GM19463 (cell line): ENCODE results near the gene UQCR11.
"Not testable (repeated sequence)": the region's sequence is repeated elsewhere in the genome, so short reads cannot be mapped to it uniquely, and the experiment has no call there.

Experiments
- ATAC-seq: cut with Tn5 transposase; IDR thresholded peaks from one replicate; pipeline ENCODE4 v1.9.1; 2021; ENCODE audit warnings: mild to moderate bottlenecking, moderate library complexity; ENCODE audit not compliant: unreplicated experiment

The UQCR11 gene

DNA sequence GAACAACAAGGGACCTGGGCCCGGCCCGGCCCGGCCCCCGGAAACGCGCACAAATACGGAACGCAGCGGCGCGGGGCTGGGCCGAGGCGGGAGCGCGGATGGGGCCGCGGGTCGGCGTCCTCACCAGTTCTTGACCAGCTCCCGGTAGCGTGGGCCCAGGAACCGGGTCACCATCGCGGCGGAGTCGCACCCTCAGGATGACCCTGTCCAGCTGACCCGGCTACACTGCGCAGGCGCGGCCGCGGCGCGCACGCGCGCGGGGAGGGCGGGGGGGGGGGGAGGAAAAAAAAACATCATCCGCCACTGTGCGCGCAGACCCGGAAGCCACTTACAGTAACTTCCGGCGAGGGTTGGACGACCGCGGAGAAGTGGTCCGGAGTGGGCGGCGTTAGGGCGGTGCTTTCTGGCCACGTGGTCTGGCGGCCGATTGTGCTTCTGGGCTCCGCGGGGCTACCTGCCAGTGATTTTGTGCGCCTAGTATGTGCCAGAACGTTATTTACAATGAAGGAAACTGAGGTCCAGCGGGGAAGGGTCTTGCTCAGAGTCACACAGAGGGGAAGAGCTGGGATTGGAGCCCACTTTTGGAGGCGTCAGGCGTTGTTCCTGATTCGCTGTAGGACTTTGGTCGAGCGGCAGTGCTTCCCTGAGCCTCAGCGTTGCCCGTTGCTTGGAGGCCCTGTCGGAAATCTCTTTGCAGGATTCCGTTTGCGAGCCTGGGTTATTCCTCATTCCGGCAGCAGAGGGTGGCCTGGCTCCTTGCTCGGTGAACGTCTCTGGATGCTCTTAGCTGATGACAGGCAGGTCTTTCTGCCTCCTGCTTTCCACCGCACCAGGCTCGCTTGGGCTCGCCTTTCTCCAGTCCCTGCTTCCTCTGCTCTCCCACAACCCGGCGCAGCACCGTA is at the start of gene UQCR11:
Gene UQCR11 (minus strand): TSS at position 227 of the 902 bp plus-strand sequence. CDS start 53 bp downstream, at position 174.
- ATAC-seq = peak; percentile 87

DNA sequence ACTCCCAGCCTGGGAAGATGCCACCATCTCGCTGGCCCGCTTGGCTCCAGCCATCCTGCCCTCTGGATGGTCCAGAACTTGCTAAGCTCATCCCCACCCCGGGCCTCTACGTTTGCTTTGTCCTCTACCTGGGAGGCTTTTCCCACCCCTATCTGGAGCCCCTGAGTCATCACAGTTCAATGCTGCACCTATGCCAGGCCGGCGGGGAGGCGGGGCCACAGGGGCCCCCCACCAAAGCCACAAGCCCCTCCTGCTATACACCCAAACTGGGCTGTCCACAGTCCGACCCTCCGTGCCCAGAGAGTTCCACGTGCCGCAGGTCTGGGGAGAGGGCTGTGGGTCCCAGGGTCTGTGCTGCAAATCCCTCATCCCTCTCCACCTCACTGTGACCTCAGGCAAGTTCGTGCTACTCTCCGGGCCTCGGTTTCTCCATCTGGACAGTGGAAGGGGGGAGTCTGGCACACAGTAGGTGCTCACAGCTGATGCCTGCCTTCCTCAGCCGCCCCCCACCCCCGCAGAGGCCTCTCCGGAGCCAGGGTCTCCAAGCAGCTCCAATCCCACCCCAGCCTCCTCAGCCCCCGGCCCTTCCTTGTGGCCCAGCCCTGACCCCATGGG is 49.0 kb upstream of the UQCR11 start:
- ATAC-seq = no peak

DNA sequence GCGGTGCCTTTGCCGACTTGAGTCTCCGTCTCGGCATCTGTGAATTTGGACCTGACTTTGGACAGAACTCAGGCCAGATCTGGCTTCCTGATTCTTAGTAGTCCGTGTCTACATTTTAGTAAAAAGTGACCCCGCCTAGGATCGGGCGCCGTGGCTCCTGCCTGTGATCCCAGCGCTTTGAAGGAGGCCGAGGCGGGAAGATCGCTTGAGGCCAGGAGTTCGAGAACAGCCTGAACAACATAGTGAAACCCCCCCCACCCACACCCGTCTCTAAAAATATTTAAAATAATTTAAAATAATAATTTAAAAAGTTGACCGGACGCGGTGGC is 48.0 kb upstream of the UQCR11 start:
- no peak for ATAC-seq

DNA sequence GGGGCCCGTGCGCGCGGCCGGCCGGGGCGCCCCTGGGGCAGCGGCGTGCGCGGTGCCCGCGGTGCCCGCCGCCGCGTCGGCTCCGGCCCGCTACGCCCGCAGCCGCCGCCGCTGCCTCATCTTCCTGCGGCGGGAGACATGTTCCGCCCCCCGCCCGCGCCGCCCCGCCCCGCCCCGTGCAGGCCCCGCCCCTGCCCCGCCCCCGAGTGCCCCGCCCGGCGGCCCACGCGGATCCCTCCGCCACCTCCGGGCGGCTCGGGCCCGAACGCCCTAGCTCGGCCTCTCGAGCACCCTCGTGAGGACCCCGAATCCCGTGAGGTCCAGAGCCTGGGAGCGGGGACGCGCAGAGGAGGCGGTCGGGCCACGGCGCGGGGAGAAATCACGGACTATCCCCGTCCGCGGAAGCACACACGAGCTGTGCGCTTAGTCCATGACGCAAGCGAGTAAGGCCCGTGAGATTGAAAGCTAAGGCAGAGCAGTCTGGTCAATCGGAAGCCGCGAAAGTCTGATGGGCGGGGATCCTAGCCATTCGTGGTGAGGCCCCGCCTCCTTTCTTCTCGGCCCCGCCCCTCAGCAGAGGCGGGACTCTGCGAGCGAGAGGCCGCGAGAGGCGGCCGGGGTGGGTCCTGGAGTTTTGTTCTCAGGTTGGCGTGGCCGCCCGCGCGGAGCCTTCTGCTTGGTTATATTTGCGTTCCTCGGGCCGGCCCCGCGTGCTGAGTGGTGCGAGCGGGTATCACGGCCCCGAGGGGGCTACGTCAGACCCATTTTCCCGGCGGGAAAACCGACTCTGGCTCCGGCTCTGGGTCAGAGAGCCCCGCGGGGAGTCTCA is 47.4 kb upstream of the UQCR11 start, which contains the start of gene TCF3:
Gene TCF3 (minus strand): TSS at position 145 of the 829 bp plus-strand sequence. CDS start 2,367 bp downstream, outside the sequence.
- ATAC-seq = peak; percentile 69

DNA sequence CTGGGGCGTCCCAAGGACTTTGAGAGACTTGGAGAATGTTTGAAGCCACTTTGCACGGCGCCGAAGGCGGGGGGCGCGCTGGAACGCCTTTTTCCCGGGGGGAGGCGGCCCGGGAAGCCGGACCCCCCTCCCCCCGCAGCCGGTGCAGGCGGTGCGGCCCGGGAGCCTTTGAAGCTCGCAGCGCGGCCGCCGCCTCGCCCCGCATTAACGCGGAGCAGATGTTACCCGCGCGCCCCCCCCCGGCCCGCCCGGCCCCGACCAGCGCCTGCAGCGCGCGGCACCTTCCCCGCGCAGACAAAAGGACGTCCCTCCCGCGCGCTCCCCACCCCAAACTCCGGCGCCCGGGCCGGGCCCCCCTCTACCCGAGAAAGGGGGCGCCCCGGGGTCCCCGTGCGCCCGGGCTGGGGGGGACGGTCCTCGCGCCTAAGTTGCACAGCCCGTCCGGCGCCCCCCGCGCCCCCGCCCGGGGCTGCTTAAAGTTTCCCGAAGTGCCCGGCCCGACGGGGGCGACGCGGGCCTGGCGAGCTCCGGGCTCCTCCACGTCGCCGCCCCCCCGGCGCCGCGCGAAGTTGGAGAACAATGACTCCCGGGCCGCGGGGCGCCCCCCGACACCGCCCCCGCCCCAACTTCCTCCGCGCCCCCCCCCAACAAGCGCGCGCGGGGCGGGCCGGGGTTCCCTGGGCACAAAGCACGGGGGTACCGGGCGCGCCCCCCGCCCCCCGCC is 46.5 kb upstream of the UQCR11 start:
- no peak for ATAC-seq

DNA sequence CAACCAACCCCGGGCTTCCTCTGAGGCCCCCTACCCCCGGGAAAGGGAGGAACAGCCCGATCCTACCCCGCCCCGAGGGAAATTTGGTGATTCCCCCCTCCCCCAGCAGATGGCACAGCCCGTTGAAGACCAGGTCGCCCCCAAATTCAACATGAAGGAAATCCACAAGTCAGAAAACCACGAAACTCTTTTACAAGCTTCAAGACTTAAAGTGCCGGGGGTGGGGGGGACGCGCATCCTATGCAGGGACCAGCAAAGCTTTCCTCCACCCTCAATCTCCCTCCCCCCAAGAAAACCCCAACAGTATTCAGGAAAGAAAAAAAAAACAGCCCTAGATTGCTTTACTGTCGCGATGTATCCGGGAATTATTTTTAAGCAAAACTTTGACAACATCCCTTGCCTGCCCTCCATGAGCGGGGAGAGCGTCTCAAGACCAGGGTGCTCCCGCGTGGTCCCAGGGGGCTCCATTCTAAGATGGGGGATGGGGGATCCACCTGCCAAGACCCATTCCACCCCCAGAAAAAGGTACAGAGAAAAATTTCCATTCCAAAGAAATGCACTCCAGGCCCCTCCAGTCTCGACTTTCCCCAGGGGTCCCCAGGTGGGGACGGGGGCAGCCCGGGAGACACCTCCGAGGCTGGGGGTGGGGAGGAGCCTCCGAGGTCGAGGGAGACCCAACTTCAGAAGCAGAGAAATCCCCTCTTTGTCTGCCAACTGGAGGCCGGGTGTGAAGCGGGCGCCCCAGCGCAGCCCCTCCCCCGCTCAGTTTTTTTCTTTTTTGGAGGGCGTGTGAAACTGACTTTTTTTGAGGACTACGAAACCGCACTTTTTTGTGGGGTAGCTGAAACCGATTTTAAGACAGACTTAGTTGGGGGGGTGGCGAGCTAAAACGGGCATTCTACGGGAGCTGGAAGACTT is 45.6 kb upstream of the UQCR11 start:
- ATAC-seq = no peak

DNA sequence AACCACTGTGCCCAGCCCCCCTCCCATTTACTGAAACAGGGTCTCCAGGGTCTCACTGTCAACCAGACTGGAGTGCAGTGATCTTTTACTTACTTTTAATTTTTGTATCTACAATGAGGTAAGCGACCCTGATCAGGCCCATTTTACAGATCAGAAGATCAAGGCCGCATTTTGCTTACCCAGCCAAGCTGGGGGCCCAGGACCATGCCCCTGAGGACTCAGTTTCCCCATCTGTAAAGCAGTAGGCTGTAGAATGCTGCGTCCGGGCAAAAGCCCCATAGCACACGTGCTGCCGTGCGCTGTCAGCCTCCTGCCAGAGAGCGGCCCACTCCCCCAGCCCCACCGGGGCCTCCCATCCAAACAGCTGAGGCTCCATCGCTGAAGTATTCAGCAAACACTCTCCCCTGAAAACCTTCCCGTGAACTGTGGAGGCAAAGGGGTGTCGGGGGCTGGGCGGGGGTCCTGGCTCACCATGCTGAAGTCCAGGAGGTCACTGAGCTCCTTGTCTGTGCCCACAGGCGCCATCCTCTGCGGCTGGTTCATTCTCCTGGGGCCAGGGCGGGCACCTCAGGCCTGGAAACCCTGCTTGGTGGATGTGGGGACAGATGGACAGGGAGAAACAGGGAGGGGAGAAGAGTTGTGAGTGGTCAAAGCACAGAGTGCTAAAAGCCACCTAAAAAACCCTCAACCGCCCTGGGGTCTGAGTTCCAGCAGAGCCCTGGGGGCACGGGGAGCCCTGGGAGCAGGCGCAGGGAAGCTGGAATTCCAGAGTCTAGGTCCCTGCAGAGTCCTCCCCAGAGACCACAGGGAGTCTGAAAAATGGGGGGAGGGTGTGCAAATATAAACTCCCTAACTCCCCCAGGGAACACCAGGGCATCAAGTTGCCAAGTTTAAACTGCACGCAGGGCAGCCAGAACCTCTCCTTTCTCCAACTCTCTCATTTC is 44.7 kb upstream of the UQCR11 start:
- ATAC-seq = no peak

DNA sequence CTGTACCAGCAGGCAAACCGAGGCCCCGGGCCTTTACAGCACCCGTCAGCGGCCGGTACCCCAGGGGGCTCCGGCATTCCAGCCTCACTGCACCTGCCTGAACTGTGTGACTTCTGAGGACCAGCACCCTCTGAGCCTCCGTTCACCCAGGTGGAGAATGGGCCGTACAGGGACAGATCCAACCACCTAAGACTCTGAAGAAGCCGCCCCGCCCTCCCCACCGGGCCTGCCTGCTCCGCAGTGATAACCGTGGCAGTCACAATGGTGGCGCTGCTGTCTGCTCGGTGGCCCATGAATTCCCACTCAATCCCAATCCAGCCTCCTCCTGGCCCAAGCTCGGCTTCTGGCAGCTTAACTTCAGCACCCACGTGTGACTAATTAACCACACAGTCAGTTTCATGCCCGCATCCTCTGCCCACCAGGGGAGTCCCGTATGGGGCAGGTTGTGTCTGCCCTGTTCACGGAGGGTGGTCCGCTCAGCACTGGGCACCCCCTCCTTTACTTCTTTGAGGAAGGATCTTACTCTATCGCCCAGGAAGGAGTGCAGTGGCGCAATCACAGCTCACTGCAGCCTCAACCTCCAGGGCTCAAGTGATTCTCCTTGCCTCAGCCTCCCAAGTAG is 43.8 kb upstream of the UQCR11 start:
- ATAC-seq = peak; percentile 3

DNA sequence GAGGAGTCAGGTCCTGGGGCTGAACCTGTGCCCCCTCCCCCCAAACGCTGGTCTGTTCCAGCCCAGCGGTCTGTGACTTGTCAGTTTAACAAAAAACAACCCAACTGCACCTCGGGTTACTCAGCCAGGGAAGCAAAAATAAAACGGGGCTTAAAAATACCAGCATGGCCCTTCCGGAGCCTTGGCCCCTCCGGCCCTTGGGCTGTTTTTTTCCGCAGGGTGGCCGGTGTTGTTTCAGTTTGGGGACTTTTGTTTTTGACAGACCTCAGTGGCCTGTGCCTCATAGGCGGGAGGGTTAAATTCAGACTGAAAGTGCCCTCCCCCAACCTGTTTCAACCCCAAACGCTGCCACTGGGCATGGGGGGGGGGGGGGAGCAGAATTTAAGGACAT is 43.2 kb upstream of the UQCR11 start:
- ATAC-seq = peak; percentile 33

DNA sequence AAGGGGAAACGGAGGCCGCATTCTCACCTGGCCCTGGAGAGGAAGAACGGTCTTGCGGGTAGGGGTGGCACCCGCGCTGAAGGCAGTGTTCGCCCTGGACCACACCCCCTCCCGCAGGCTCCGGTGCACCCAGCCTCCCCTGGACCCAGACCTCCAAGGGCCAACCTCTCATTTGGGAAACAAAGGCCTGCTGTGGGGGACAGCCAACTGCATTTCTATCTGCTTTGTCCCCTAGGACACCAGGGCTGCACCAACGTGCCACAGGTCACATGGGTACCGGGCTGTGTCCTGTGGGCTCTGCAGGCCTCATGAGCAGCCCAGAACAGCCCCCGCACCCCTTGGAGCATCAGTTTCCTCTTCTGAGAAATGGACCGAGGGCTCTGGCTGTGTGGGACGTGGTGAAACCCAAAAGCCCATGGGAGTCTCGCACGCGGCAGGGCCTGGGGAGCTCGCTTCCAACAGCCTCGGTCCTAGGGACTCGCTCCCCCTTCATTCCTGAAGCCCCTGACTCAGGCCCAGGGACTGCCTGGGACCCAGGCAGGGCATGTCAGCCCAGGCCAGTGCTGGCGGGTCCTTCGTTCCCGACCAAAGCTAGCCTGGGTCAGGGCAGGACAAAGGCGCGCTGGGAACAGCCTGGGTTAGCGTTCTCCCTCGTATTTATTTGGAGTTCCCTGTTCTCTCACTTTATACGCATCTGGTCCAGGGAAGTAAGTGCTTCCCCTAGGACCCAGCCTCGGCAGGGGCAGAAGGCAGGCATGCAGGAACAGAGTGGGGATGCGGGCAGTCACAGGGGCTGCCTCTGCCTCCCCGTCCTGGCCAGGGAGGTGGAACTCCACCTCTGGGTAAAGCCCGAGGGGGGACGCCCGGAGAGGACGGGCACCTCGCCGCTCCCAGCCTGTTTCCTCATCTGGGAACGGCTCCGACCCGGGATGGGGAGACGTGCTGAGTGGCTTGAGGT is 42.5 kb upstream of the UQCR11 start:
- no peak for ATAC-seq

DNA sequence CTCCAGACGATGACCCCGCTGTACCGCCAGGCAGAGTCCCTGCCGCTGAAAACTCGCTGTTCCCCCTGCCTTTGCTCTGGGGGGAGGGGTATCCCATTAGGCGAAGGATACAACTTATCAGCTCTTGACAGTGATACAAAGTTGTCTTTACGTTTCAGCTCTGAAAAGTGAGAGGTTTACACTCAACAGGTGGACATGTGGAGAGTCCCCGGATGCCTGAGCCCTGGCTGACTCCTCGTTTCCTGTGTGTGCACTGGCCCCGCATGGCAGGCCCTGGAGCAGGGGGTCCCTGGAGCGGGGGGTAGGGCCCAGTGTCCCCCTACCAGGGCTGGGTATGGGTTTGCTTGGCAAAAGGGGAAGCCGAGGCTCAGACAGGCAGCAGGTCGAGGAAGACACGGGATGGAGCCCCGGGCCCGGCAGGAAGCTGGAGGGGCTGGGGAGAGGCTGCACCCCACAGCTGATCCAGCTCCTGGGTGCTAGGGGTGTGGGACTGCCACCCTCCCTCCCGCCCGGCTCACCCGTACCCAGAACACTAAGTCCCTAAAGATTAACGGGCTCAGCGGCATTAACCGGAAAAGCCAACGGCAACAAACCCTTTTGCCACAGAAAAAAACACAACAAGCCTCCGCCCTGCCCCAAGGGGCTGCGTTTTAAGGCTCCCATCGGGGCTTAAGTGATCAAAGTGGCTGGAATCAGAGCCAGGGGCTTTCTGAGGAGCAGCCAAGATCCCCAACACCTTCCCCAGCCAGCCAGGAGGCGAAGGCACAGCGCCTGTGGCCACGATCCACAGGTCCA is 41.6 kb upstream of the UQCR11 start:
- no peak for ATAC-seq

DNA sequence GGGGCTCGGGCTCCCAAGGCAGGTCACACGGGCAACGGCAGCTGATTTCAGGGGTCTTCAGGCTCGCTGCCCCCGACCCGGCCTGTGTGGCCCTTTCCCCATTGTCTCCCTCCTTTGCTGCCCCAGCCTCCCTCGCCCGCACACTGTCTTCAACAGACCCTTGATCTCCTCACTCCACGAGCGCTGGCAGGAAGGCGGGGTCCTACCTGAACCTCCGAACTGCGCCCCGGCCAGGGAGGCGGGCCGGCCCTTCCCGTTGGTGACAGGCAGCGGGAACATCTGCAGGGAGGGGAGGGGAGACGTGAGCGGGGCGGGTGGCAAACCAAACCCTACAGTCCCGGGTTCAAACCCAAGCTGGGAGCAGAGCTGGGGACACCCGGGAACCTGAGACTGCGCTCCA is 40.9 kb upstream of the UQCR11 start:
- no peak for ATAC-seq

DNA sequence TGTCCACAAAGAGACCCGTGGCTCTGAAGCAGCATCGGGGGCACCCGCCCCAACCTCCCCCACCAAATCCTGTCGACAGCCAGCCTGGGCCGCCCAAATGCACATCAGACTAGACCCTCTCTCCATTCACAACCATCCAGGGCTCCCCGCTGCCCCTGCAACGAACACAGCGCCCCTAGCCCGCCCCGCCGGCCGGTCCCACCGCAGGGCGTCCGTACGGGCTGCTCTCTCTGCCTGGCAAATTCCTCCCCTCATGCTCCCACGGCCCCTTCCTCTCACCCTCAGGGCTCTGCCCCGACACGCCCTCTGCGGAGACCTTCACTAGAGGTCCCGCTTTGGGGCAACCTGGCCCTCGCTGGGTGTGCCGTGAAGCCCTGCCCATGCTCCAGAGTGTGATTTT is 40.0 kb upstream of the UQCR11 start:
- ATAC-seq = no peak

DNA sequence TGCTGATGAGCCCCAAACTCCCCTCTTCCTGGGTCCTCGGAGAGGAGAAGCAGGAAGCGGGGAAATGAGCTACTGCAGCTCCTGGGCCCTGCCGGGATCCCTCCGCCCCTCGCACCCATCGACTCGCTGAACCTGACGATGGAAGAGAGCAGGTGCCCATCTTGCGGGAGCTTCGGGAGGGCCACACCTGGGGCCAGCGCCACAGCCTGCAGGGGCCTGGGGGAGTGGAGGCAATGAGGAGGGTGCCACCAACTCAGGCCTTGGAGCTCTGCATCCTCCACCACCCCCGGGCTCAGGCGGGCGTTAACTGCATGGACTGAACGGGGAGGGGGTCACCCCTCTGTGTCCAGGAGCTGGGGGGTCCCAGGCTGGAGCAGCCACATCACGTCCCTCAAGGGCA is 38.8 kb upstream of the UQCR11 start:
- ATAC-seq = no peak

DNA sequence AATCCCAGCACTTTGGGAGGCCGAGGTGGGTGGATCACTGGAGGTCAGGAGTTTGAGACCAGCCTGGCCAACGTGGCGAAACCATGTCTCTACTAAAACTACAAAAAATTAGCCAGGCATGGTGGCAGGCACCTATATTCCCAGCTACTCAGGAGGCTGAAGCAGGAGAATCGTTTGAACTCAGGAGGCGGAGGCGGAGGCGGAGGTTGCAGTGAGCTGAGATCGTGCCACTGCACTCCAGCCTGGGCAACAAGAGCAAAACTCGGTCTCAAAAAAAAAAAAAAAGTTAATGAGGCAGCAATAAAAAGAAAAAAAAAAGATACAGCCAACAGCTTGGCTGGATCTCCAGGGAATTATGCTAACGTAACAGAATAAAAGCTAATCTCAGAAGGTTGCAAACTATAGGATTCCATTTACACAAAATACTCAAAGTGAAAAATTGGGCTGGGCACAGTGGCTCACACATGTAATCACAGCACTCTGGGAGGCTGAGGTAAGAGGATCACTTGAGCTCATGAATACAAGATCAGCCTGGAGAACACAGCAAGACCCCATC is 35.7 kb upstream of the UQCR11 start:
- not testable (repeated sequence) for ATAC-seq
